ENCODE results near the gene COL27A1. TPM values are rescaled to one million over a fixed set of nuclear protein-coding genes. Genes with fewer than 3 reads are reported as not detected.

The COL27A1 gene
- total RNA-seq, 1 experiment from 2014 or later: 37.0 TPM

DNA sequence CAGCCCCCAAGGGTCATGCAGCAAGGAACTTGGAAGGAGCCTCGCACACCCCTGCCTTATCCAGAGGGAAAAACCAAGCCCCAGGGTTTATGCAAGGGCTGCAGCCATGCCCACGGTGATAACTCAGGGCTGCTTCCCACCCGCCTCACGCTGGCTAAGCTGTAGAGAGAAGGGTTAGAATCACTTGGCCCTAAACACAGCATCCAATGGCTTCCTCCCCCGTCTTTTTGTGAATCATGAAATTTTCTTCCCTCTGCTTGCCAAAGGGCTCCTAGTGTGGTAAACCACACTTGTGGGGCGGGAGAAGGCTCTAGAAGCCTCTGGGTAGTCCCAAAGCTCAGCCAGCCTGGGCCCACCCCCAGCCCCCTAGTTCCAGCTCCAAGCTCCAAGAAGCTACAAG, 111.6 kb downstream of the COL27A1 start:
- Histone ChIP-seq H3K27me3 (replicated peaks; ENCODE audit: insufficient read depth, low read depth, low read length, poor library complexity) (no peaks in the 10 kb centered on the region), H3K4me1 (ENCODE audit: insufficient read depth, low read length, poor library complexity, severe bottlenecking) (no peaks in the 10 kb centered on the region), H3K9me3 (ENCODE audit: low read depth, low read length, poor library complexity, severe bottlenecking) (no peaks in the 10 kb centered on the region), H3K36me3 (ENCODE audit: insufficient read depth, low read length, poor library complexity, severe bottlenecking) (no peaks in the 10 kb centered on the region), H3K4me3 (ENCODE audit: low read depth, low read length, poor library complexity, severe bottlenecking) (no peak overlapping the region), H3K27ac (ENCODE audit: low read depth, low read length, poor library complexity, severe bottlenecking) (no peak overlapping the region)
- no peak for TF ChIP-seq EZH2 (IDR thresholded peaks at IDR 0.05; ENCODE audit: borderline replicate concordance, low read depth, low read length, poor library complexity, severe bottlenecking)
- TF ChIP-seq, protein P1, sequence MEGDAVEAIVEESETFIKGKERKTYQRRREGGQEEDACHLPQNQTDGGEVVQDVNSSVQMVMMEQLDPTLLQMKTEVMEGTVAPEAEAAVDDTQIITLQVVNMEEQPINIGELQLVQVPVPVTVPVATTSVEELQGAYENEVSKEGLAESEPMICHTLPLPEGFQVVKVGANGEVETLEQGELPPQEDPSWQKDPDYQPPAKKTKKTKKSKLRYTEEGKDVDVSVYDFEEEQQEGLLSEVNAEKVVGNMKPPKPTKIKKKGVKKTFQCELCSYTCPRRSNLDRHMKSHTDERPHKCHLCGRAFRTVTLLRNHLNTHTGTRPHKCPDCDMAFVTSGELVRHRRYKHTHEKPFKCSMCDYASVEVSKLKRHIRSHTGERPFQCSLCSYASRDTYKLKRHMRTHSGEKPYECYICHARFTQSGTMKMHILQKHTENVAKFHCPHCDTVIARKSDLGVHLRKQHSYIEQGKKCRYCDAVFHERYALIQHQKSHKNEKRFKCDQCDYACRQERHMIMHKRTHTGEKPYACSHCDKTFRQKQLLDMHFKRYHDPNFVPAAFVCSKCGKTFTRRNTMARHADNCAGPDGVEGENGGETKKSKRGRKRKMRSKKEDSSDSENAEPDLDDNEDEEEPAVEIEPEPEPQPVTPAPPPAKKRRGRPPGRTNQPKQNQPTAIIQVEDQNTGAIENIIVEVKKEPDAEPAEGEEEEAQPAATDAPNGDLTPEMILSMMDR (conservative IDR thresholded peaks at IDR 0.05; ENCODE audit: low read depth, low read length): no peak
- intact Hi-C loops (cut with micrococcal nuclease; ENCODE audit: unreplicated experiment): no loop called here
- ChIA-PET CTCF (no interaction called here), POLR2A (ENCODE audit: low non-redundant PET) (no interaction called here)
- no TSS peak for BruUV-seq (replicated peaks)
- DNase-seq (ENCODE audit: low spot score): no peak

DNA sequence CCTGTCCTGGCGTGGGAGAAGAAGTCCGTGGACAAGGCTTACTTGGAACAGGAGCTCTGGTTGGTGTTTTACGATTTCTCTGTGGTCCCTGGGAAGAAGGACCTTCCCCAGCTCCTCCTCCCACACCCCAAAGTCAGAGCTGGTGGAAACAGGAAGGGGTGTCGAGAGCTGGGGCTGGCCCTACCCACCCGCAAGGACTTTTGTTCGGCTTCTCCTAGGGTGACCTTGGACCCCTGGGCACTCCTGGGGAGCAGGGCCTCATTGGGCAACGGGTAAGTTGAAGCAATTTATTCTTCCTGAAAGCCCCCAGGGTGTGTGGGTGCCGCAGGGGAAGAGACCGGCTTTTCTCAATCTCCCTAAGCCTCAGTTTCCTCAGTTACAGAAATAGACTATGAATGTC, 113.7 kb downstream of the COL27A1 start:
- Histone ChIP-seq H3K27ac (ENCODE audit: low read depth, low read length, poor library complexity, severe bottlenecking) (no peak overlapping the region), H3K4me3 (ENCODE audit: low read depth, low read length, poor library complexity, severe bottlenecking) (no peak overlapping the region), H3K4me1 (ENCODE audit: insufficient read depth, low read length, poor library complexity, severe bottlenecking) (no peaks in the 10 kb centered on the region), H3K27me3 (replicated peaks; ENCODE audit: insufficient read depth, low read depth, low read length, poor library complexity) (no peaks in the 10 kb centered on the region), H3K9me3 (ENCODE audit: low read depth, low read length, poor library complexity, severe bottlenecking) (no peaks in the 10 kb centered on the region), H3K36me3 (ENCODE audit: insufficient read depth, low read length, poor library complexity, severe bottlenecking) (no peaks in the 10 kb centered on the region)
- POLR2A ChIA-PET (ENCODE audit: low non-redundant PET): no interaction called here
- CTCF ChIA-PET: interaction anchor here (1.0 kb wide), 1 partner anchor 161 kb away, joined by 3 read pairs; no protein-coding TSS in a partner anchor
- no peak for DNase-seq (ENCODE audit: low spot score)
- intact Hi-C loops (cut with micrococcal nuclease; ENCODE audit: unreplicated experiment): no loop called here
- TF ChIP-seq EZH2 (IDR thresholded peaks at IDR 0.05; ENCODE audit: borderline replicate concordance, low read depth, low read length, poor library complexity, severe bottlenecking): no peak
- TF ChIP-seq, protein P1 (conservative IDR thresholded peaks at IDR 0.05; ENCODE audit: low read depth, low read length): no peak
- BruUV-seq (replicated peaks): no TSS peak

DNA sequence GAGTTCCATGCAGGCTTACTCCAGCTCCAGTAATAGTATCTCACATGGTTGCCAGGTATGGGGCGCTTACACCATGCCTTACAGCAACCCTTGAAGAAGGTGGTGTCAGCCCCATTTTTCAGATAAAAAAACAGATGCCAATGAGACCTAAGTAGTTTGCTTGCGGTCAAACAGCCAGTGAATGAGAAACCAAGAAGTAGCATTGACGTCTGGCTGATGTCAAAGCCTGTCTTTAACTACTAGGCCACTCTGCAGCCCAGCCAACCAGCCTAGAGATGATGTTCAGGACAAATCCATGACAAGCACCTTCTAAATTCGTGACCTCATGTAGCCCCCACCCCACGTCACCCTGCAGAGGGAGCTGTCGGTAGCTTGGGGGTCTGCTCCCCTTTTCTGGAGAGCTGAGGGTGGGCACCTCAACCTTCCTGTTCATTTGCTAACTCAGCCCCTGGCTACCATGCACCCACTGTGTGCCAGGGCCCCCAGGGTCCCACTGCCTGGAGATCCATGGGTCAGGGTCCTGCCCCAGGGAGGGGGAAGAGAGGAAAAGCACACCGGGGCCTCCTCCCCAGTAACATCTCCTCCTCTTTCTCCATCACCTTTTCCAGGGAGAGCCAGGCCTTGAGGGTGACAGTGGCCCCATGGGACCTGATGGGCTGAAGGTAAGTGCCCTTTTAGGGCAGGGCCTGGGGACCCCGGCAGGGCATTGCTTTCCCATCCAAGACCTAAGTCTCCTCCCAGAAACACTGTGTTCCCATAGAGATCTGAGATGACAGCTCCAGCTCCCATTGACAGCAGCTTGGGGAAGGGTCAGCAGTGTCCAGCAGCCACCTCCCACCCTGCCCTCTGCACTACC, 115.0 kb downstream of the COL27A1 start:
- Histone ChIP-seq H3K4me1 (ENCODE audit: insufficient read depth, low read length, poor library complexity, severe bottlenecking) (no peaks in the 10 kb centered on the region), H3K27ac (ENCODE audit: low read depth, low read length, poor library complexity, severe bottlenecking) (no peak overlapping the region), H3K36me3 (ENCODE audit: insufficient read depth, low read length, poor library complexity, severe bottlenecking) (no peaks in the 10 kb centered on the region), H3K27me3 (replicated peaks; ENCODE audit: insufficient read depth, low read depth, low read length, poor library complexity) (no peaks in the 10 kb centered on the region), H3K9me3 (ENCODE audit: low read depth, low read length, poor library complexity, severe bottlenecking) (no peaks in the 10 kb centered on the region), H3K4me3 (ENCODE audit: low read depth, low read length, poor library complexity, severe bottlenecking) (no peak overlapping the region)
- POLR2A ChIA-PET (ENCODE audit: low non-redundant PET): no interaction called here
- no peak for TF ChIP-seq EZH2 (IDR thresholded peaks at IDR 0.05; ENCODE audit: borderline replicate concordance, low read depth, low read length, poor library complexity, severe bottlenecking)
- TF ChIP-seq, protein P1 (conservative IDR thresholded peaks at IDR 0.05; ENCODE audit: low read depth, low read length): no peak
- intact Hi-C loops (cut with micrococcal nuclease; ENCODE audit: unreplicated experiment): loop anchor here (5.0 kb wide), 1 partner anchor 113 kb away; the partner anchor contains the start of gene COL27A1
- no TSS peak for BruUV-seq (replicated peaks)
- DNase-seq (ENCODE audit: low spot score): no peak
- CTCF ChIA-PET: interaction anchor here (1.2 kb wide), 1 partner anchor 188 kb away, joined by 3 read pairs; no protein-coding TSS in a partner anchor

Data from A673 (cell line).